ENCODE results near the gene FBN2.

Gene FBN2

GRCh38 chr5:128349044-128349858 lies 188.8 kb downstream of the FBN2 start (continued):
- TF ChIP-seq ESRRG (CRISPR knock-in tag; IDR thresholded peaks at IDR 0.05) (no peak), OSR1 (CRISPR knock-in tag; IDR thresholded peaks at IDR 0.05) (no peak), SNAI2 (CRISPR knock-in tag; IDR thresholded peaks at IDR 0.05) (no peak), ZNF8 (CRISPR knock-in tag; IDR thresholded peaks at IDR 0.05) (no peak), TCF4 (CRISPR knock-in tag; IDR thresholded peaks at IDR 0.05; ENCODE audit: borderline replicate concordance) (no peak), GLIS3 (CRISPR knock-in tag; IDR thresholded peaks at IDR 0.05) (no peak), ZC3H10 (CRISPR knock-in tag; IDR thresholded peaks at IDR 0.05) (no peak), POU6F1 (CRISPR knock-in tag; IDR thresholded peaks at IDR 0.05; ENCODE audit: borderline replicate concordance, low read depth) (no peak)

- TF ChIP-seq ZFP30 (CRISPR knock-in tag; IDR thresholded peaks at IDR 0.05) (no peak), SNAI2 (CRISPR knock-in tag; IDR thresholded peaks at IDR 0.05) (no peak), BACH2 (CRISPR knock-in tag; IDR thresholded peaks at IDR 0.05; ENCODE audit: borderline replicate concordance) (no peak), ESRRG (CRISPR knock-in tag; IDR thresholded peaks at IDR 0.05) (no peak), PPARA (CRISPR knock-in tag; IDR thresholded peaks at IDR 0.05; ENCODE audit: borderline replicate concordance) (no peak), TSHZ2 (CRISPR knock-in tag; IDR thresholded peaks at IDR 0.05) (no peak), ARNTL (CRISPR knock-in tag; IDR thresholded peaks at IDR 0.05; ENCODE audit: borderline replicate concordance, low read depth) (no peak), ZC3H10 (CRISPR knock-in tag; IDR thresholded peaks at IDR 0.05) (no peak), ZNF70 (CRISPR knock-in tag; IDR thresholded peaks at IDR 0.05) (no peak), ZNF8 (CRISPR knock-in tag; IDR thresholded peaks at IDR 0.05) (no peak), RARB (CRISPR knock-in tag; IDR thresholded peaks at IDR 0.05) (no peak), PATZ1 (CRISPR knock-in tag; IDR thresholded peaks at IDR 0.05; ENCODE audit: borderline replicate concordance) (no peak), CSDC2 (CRISPR knock-in tag; IDR thresholded peaks at IDR 0.05) (no peak), GLIS3 (CRISPR knock-in tag; IDR thresholded peaks at IDR 0.05) (no peak), OSR1 (CRISPR knock-in tag; IDR thresholded peaks at IDR 0.05) (no peak), ISL1 (CRISPR knock-in tag; IDR thresholded peaks at IDR 0.05) (no peak), CREB5 (CRISPR knock-in tag; IDR thresholded peaks at IDR 0.05; ENCODE audit: low read depth) (no peak), ZFP3 (CRISPR knock-in tag; IDR thresholded peaks at IDR 0.05) (no peak)
- ATAC-seq, result no peak
Measured at GRCh38 chr5:128346038-128346437, 192.0 kb downstream of the FBN2 start.

- ATAC-seq, result no peak
- no peak for TF ChIP-seq ISL1 (CRISPR knock-in tag; IDR thresholded peaks at IDR 0.05)
- no peak for TF ChIP-seq ZFP30 (CRISPR knock-in tag; IDR thresholded peaks at IDR 0.05)
- TF ChIP-seq ZC3H10 (CRISPR knock-in tag; IDR thresholded peaks at IDR 0.05), result no peak
- TF ChIP-seq RARB (CRISPR knock-in tag; IDR thresholded peaks at IDR 0.05), result no peak
- no peak for TF ChIP-seq SNAI2 (CRISPR knock-in tag; IDR thresholded peaks at IDR 0.05)
- TF ChIP-seq OSR1 (CRISPR knock-in tag; IDR thresholded peaks at IDR 0.05), result no peak
- TF ChIP-seq ZNF70 (CRISPR knock-in tag; IDR thresholded peaks at IDR 0.05), result no peak
- no peak for TF ChIP-seq ESRRG (CRISPR knock-in tag; IDR thresholded peaks at IDR 0.05)
- no peak for TF ChIP-seq CREB5 (CRISPR knock-in tag; IDR thresholded peaks at IDR 0.05; ENCODE audit: low read depth)
Measured at GRCh38 chr5:128345247-128345646, 192.8 kb downstream of the FBN2 start.

Measured in SK-N-SH treated with all-trans-retinoic acid at 6 μM for 48 hours (cell line).